Endothelial cell of umbilical vein (primary cell): ENCODE results near the gene TM2D1.

ENCODE experiments used
- CTCF ChIP-seq, 2 donors: IDR thresholded peaks; 1 replicate in 1 of 2; 2 replicates in 1 of 2; pipeline ENCODE4 v1.5.1; 2011; ENCODE audit warnings: low read length in 2 of 2, mild to moderate bottlenecking in 2 of 2, moderate library complexity in 2 of 2, control low read depth in 1 of 2, inconsistent platforms in 1 of 2, low read depth in 1 of 2; ENCODE audit not compliant: insufficient read depth in 1 of 2; ENCODE audit errors: extremely low read depth in 1 of 2
- FOS ChIP-seq: IDR thresholded peaks from 2 replicates; pipeline ENCODE4 v1.6.1; 2011; ENCODE audit warnings: mild to moderate bottlenecking, low read length, moderate library complexity, borderline replicate concordance; ENCODE audit not compliant: insufficient read depth
- GATA2 ChIP-seq: IDR thresholded peaks from 2 replicates; pipeline ENCODE4 v1.7.0; 2011; ENCODE audit warnings: low read depth, mild to moderate bottlenecking, moderate library complexity, mixed read lengths, low read length; ENCODE audit not compliant: insufficient read length, insufficient read depth
- POLR2A ChIP-seq: IDR thresholded peaks from 2 replicates; pipeline ENCODE4 v1.6.1; 2012; ENCODE audit warnings: low read depth, mild to moderate bottlenecking, control low read depth, low read length

GRCh38 chr1:61647142-61647541, 77.8 kb downstream of the TM2D1 start:
- no peak for TF ChIP-seq CTCF (IDR thresholded peaks at IDR 0.05; ENCODE audit: extremely low read depth in 1 of 2, insufficient read depth in 1 of 2, low read depth in 1 of 2, low read length in 2 of 2)
- TF ChIP-seq POLR2A, result no peak
- no peak for TF ChIP-seq GATA2
- no peak for TF ChIP-seq FOS
